HCT116 (cell line): ENCODE results near the gene ZFHX3. TPM values are rescaled to one million over a fixed set of nuclear protein-coding genes. Genes with fewer than 3 reads are reported as not detected.

Source experiments
- ATAC-seq: fragments of 200-7000 bp; cut with Tn5 transposase; 2 replicates; pipeline ENCODE4 v1.9.1; 2020; ENCODE audit warnings: mild to moderate bottlenecking, moderate library complexity
- BruUV-seq: library from RNA; stranded (reverse); fragments of 400-500 nt; replicated peaks from 2 replicates; lab custom pipeline; 2021; lab: Mats Ljungman, UMichigan
- CTCF ChIA-PET: fragments of 300-600 bp; sonication (Branson Sonifier 250); formaldehyde crosslinking; loops from one replicate; lab custom pipeline; 2021; ENCODE audit warnings: antibody characterized with exemption; lab: Charles Lee
- POLR2A ChIA-PET: fragments of 300-600, 350-600 bp; sonication (Branson Sonifier 250); formaldehyde crosslinking; loops from one replicate; lab custom pipeline; 2021; ENCODE audit warnings: antibody characterized with exemption; lab: Charles Lee
- RAD21 ChIA-PET, 2 experiments: fragments of 300-600 bp; sonication (Branson Sonifier 250); formaldehyde crosslinking; loops; one replicate each; lab custom pipeline; 2023; ENCODE audit warnings: low total read pairs in 2 of 2; ENCODE audit not compliant: uncharacterized antibody in 2 of 2, unreplicated experiment in 2 of 2, low non-redundant PET in 1 of 2; lab: Charles Lee
- DNase-seq: peaks from one replicate; pipeline ENCODE4 v3.0.0-alpha.2; 2010; ENCODE audit warnings: low read depth, low spot score
- H2AFZ ChIP-seq: fragments of 200-600 bp; shearing (Covaris generic), sonication (generic); 2 replicates; pipeline ENCODE4 v1.6.1; 2017; ENCODE audit warnings: low read depth, mixed run types, mixed read lengths, antibody characterized with exemption, low read length; ENCODE audit not compliant: poor library complexity, severe bottlenecking
- H3K27ac ChIP-seq: 2 replicates; pipeline ENCODE4 v1.5.1; 2012; ENCODE audit warnings: low read depth, low read length
- H3K27me3 ChIP-seq: fragments of 200-600 bp; sonication (generic); 2 replicates; pipeline ENCODE4 v1.6.1; 2016; ENCODE audit warnings: mixed run types, low read length, mixed read lengths; ENCODE audit not compliant: insufficient read depth
- H3K36me3 ChIP-seq, 2 experiments: fragments of 200-500 bp in 1 of 2; fragments of 200-600 bp in 1 of 2; sonication (Bioruptor generic) in 1 of 2; sonication (generic) in 1 of 2; 2 replicates each; pipeline versions ENCODE4 v1.5.1 to v1.6.1; 2014 to 2016; ENCODE audit warnings: low read length in 2 of 2, inconsistent platforms in 1 of 2, mixed read lengths in 1 of 2, mixed run types in 1 of 2; ENCODE audit not compliant: insufficient read depth in 2 of 2, control insufficient read depth in 1 of 2
- H3K4me1 ChIP-seq, 2 experiments: fragments of 200-600 bp in 1 of 2; sonication (generic) in 1 of 2; 2 replicates each; pipeline versions ENCODE4 v1.5.1 to v1.6.1; 2012 to 2017; ENCODE audit warnings: low read length in 2 of 2, inconsistent platforms in 1 of 2, mild to moderate bottlenecking in 1 of 2, mixed read lengths in 1 of 2, mixed run types in 1 of 2, moderate library complexity in 1 of 2; ENCODE audit not compliant: insufficient read depth in 2 of 2, control insufficient read depth in 1 of 2
- H3K4me2 ChIP-seq: fragments of 200-600 bp; sonication (generic); 2 replicates; pipeline ENCODE4 v1.6.1; 2017; ENCODE audit warnings: mixed run types, low read length, mixed read lengths
- H3K4me3 ChIP-seq, 2 experiments: fragments of 200-600 bp in 1 of 2; sonication (generic) in 1 of 2; replicated peaks in 1 of 2; 2 replicates each; pipeline ENCODE4 v1.5.1; 2011 to 2016; ENCODE audit warnings: low read length in 2 of 2, control low read depth in 1 of 2, low read depth in 1 of 2, mild to moderate bottlenecking in 1 of 2, mixed read lengths in 1 of 2, mixed run types in 1 of 2
- H3K79me2 ChIP-seq: fragments of 200-600 bp; sonication (generic); 2 replicates; pipeline ENCODE4 v1.6.1; 2017; ENCODE audit warnings: mild to moderate bottlenecking, mixed run types, low read length, moderate library complexity, mixed read lengths; ENCODE audit not compliant: insufficient read depth
- H3K9ac ChIP-seq: fragments of 200-600 bp; sonication (generic); 2 replicates; pipeline ENCODE4 v1.6.1; 2016; ENCODE audit warnings: low read length, mixed read lengths
- H3K9me2 ChIP-seq: fragments of 200-600 bp; sonication (generic), shearing (Covaris generic); 2 replicates; pipeline ENCODE4 v1.6.1; 2017; ENCODE audit warnings: mixed run types, mild to moderate bottlenecking, moderate library complexity; ENCODE audit not compliant: insufficient read depth
- H3K9me3 ChIP-seq, 2 experiments: fragments of 200-500 bp in 1 of 2; fragments of 200-600 bp in 1 of 2; sonication (Bioruptor generic) in 1 of 2; sonication (generic) in 1 of 2; 2 replicates each; pipeline ENCODE4 v1.6.1; 2014 to 2017; ENCODE audit warnings: low read length in 2 of 2, mixed read lengths in 2 of 2, inconsistent platforms in 1 of 2, low read depth in 1 of 2, mild to moderate bottlenecking in 1 of 2, mixed run types in 1 of 2, moderate library complexity in 1 of 2; ENCODE audit not compliant: control insufficient read depth in 1 of 2, insufficient read depth in 1 of 2
- H4K20me1 ChIP-seq: fragments of 200-600 bp; sonication (generic), shearing (Covaris generic); 2 replicates; pipeline ENCODE4 v1.6.1; 2017; ENCODE audit warnings: mixed run types, mild to moderate bottlenecking, moderate library complexity; ENCODE audit not compliant: insufficient read depth
- ELF1 ChIP-seq: IDR thresholded peaks from 2 replicates; pipeline ENCODE4 v1.6.1; 2012; ENCODE audit warnings: low read depth, borderline replicate concordance
- POLR2A ChIP-seq: IDR thresholded peaks from 2 replicates; pipeline ENCODE4 v1.7.0; 2011; ENCODE audit warnings: borderline replicate concordance; ENCODE audit not compliant: insufficient read depth, insufficient read length; ENCODE audit errors: extremely low read depth
- POLR2AphosphoS5 ChIP-seq: IDR thresholded peaks from 2 replicates; pipeline ENCODE4 v1.6.1; 2011; ENCODE audit warnings: mild to moderate bottlenecking, low read depth, low read length, moderate library complexity
- SRF ChIP-seq: IDR thresholded peaks from 2 replicates; pipeline ENCODE4 v1.6.1; 2012; ENCODE audit warnings: low read depth
- intact Hi-C: fragments of 100-400 bp; cut with micrococcal nuclease; formaldehyde crosslinking; loops from 2 replicates; pipeline ENCODE4 v1.10.0; 2022
- total RNA-seq: library from RNA; stranded (reverse); gene quantifications from one replicate; pipeline ENCODE4 v1.2.1, GENCODE V29; 2021; ENCODE audit not compliant: unreplicated experiment
- TF ChIP-seq, protein P1 (sequence below), 3 experiments: fragments of 200-600 bp in 1 of 3; sonication (generic) in 1 of 3; IDR thresholded peaks in 2 of 3; conservative IDR thresholded peaks in 1 of 3; 2 replicates each; pipeline ENCODE4 v1.5.1; 2012 to 2017; ENCODE audit warnings: low read depth in 2 of 3, low read length in 2 of 3, antibody characterized with exemption in 1 of 3, borderline replicate concordance in 1 of 3, control low read depth in 1 of 3, mild to moderate bottlenecking in 1 of 3, mixed read lengths in 1 of 3, mixed run types in 1 of 3, moderate library complexity in 1 of 3; ENCODE audit not compliant: insufficient read depth in 1 of 3

ZFHX3 gene
- total RNA-seq, 1 experiment from 2014 or later = 6.3 TPM

DNA sequence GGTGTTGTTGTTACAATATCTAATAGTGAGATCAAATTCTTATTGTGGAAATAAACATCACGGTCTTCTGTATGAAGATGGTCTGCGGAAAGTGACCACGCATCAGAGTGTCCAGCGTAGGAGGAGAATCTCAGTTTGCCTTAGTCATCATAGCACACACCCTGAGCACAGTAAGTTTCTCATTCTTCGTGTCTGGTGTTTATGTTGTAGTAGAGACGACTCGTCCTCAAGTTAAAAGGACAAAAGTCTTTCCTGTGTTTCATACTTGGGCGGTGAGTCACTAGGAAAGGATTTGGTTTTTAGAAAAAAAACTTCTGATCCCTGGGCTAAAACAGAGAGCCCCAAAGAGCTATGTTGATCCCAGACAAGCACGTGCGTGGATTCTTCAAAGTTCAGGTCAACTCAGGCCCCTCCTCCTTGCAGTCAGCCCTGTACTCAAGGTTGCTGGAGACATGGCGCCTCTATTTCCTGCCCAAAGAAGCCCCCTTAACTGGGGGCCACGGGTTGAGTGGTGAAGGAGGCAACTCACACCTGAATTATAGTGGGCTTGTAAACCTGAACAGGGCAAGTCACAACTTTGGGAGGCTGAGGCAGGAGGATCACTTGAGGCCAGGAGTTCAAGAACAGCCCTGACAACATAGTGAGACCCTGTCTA lies 170.4 kb downstream of the ZFHX3 start (continued):
- TF ChIP-seq ELF1 (no peak; the same call in 1 of the 2 replicates), POLR2A (no peak), POLR2AphosphoS5 (no peak)
- TF ChIP-seq, all 23 proteins: peak for 9

DNA sequence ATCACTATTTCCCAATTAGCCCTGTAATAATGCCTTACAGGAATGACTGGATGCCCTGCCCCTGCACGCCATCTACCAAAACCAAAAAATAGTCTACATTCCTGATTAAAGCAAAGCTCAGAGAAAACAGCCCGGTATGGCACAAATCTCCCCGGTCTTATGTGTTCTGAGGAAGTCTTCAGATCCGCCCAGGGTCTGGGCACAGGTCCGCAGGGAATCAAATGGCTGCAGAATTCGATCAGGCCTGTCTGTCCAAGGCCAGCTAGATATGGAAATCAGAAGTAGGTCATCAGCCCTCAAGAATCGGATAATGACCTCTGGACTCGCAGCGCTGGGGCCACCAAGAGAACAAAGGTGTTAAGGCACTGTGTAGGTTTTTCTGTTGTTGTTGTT lies 171.0 kb downstream of the ZFHX3 start:
- DNase-seq (no peak), ATAC-seq (peak; percentile 43)
- no peaks in the 10 kb centered on the region for H3K36me3 ChIP-seq
- peak overlapping the region in 1 of 2 experiments; percentile 32; a peak in 2 of 4 replicates for H3K4me3 ChIP-seq
- POLR2A ChIA-PET = no interaction called here
- peak overlapping the region; percentile 72 for H3K4me2 ChIP-seq
- intact Hi-C loops = no loop called here
- H3K4me1 ChIP-seq = peaks cover 37 to 39% of the 10 kb centered on the region in 2 experiments
- peak overlapping the region; percentile 40; the same call in 1 of the 2 replicates for H3K9ac ChIP-seq
- RAD21 ChIA-PET = no interaction called here
- no TSS peak for BruUV-seq
- H3K79me2 ChIP-seq = no peaks in the 10 kb centered on the region
- TF ChIP-seq, protein P1, sequence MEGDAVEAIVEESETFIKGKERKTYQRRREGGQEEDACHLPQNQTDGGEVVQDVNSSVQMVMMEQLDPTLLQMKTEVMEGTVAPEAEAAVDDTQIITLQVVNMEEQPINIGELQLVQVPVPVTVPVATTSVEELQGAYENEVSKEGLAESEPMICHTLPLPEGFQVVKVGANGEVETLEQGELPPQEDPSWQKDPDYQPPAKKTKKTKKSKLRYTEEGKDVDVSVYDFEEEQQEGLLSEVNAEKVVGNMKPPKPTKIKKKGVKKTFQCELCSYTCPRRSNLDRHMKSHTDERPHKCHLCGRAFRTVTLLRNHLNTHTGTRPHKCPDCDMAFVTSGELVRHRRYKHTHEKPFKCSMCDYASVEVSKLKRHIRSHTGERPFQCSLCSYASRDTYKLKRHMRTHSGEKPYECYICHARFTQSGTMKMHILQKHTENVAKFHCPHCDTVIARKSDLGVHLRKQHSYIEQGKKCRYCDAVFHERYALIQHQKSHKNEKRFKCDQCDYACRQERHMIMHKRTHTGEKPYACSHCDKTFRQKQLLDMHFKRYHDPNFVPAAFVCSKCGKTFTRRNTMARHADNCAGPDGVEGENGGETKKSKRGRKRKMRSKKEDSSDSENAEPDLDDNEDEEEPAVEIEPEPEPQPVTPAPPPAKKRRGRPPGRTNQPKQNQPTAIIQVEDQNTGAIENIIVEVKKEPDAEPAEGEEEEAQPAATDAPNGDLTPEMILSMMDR (IDR thresholded peaks at IDR 0.05 in 2 of 3, conservative IDR thresholded peaks at IDR 0.05 in 1 of 3; ENCODE audit: borderline replicate concordance in 1 of 3, insufficient read depth in 1 of 3, low read depth in 2 of 3, low read length in 2 of 3) = no peak
- peak; percentile 46; the same call in 1 of the 2 replicates for TF ChIP-seq SRF
- no peaks in the 10 kb centered on the region for H3K27me3 ChIP-seq
- no peaks in the 10 kb centered on the region for H3K9me3 ChIP-seq
- peak overlapping the region; percentile 67 for H3K27ac ChIP-seq
- no peaks in the 10 kb centered on the region for H4K20me1 ChIP-seq
- CTCF ChIA-PET = interaction anchor here (0.7 kb wide), 1 partner anchor 29 kb away, joined by 3 read pairs; no protein-coding TSS in a partner anchor
- no peak overlapping the region for H2AFZ ChIP-seq
- H3K9me2 ChIP-seq = no peaks in the 10 kb centered on the region
